ENCODE measurements around the gene RXFP2. TPM values are rescaled to one million over a fixed set of nuclear protein-coding genes. Genes with fewer than 3 reads are reported as not detected.

Gene RXFP2
- total RNA-seq, 1 experiment from 2014 or later = not detected

DNA sequence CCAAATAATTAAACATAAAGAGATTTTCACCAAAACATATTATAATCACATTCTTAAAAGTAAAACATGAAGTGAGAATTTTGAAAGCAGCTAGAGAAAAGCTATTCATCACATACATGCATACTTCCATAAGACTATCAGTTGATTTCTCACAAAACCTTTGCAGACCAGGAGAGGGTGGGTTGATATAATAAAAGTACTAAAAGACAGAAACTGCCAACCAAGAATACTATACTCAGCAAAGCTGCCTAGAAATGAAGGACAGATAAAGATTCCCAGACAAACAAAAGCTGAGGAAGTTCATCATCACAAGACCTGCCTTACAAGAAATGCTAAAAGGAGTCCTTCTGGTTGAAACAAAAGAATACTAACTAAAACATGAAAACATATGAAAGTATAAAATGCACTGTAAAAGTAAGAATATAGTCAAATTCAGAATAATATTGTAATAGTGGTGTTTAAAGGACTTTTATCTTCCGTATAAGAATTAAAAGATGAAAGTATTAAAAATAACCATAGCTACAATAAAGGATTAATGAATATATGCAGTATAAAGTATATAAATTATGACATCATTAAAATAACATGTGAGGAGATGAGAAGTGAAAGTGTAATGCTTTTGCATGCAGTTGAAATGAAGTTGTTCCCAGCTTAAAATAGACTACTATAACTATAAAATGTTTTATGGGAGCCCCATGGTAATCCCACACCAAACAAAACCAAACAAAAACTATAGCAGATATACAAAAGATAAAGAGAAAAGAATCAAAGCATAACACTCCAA lies 76.2 kb downstream of the RXFP2 start:
- Histone ChIP-seq H3K9me3 (no peaks in the 10 kb centered on the region; the same call in 1 of the 2 replicates), H3K4me1 (no peaks in the 10 kb centered on the region), H3K4me3 (ENCODE audit: low read depth, low read length) (no peak overlapping the region), H3K27me3 (replicated peaks; ENCODE audit: control insufficient read depth, insufficient read depth, low read length) (no peaks in the 10 kb centered on the region; the same call in 1 of the 2 replicates), H3K36me3 (ENCODE audit: control insufficient read depth, insufficient read depth, low read length) (no peaks in the 10 kb centered on the region)
- H3K27ac Mint-ChIP-seq (ENCODE audit: unreplicated experiment) = no peak overlapping the region
- no TSS peak for BruUV-seq (replicated peaks)
- H3K27me3 Mint-ChIP-seq (ENCODE audit: insufficient read depth, unreplicated experiment) = peaks cover 12% of the 10 kb centered on the region
- no peak overlapping the region for H3K4me3 Mint-ChIP-seq (ENCODE audit: unreplicated experiment)
- peaks cover 37% of the 10 kb centered on the region for H3K9me3 Mint-ChIP-seq (ENCODE audit: unreplicated experiment)
- TF ChIP-seq, protein P1, sequence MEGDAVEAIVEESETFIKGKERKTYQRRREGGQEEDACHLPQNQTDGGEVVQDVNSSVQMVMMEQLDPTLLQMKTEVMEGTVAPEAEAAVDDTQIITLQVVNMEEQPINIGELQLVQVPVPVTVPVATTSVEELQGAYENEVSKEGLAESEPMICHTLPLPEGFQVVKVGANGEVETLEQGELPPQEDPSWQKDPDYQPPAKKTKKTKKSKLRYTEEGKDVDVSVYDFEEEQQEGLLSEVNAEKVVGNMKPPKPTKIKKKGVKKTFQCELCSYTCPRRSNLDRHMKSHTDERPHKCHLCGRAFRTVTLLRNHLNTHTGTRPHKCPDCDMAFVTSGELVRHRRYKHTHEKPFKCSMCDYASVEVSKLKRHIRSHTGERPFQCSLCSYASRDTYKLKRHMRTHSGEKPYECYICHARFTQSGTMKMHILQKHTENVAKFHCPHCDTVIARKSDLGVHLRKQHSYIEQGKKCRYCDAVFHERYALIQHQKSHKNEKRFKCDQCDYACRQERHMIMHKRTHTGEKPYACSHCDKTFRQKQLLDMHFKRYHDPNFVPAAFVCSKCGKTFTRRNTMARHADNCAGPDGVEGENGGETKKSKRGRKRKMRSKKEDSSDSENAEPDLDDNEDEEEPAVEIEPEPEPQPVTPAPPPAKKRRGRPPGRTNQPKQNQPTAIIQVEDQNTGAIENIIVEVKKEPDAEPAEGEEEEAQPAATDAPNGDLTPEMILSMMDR (IDR thresholded peaks at IDR 0.05; ENCODE audit: insufficient read depth in 1 of 2, low read depth in 1 of 2, low read length in 1 of 2, severe bottlenecking in 1 of 2, unreplicated experiment in 1 of 2) = no peak
- POLR2A ChIA-PET = no interaction called here
- no peak for DNase-seq
- CTCF ChIA-PET = no interaction called here
- no peaks in the 10 kb centered on the region for H3K36me3 Mint-ChIP-seq (ENCODE audit: insufficient read depth, unreplicated experiment)
- no peaks in the 10 kb centered on the region for H3K4me1 Mint-ChIP-seq (ENCODE audit: low read depth, unreplicated experiment)
- intact Hi-C loops (cut with micrococcal nuclease; ENCODE audit: unreplicated experiment) = no loop called here

DNA sequence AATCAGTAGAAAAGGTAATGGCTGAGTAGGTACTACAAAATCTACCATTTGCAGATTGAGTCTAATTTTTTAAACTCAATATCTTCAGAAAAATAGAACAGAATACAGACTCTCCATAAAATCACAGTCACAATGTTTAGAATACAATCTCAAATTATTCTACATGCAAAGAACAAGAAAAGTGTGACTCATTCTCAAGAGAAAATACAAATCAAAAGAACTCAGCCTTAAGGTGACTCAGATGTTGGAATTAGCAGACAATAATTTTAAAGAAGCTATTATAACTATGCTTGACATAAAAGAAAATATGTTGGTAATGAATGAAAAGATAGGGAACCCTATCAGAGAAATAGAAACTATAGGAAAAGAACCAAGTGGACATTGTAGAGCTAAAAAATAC lies 78.9 kb downstream of the RXFP2 start:
- Mint-ChIP-seq H3K9me3 (ENCODE audit: unreplicated experiment) (peaks cover 23% of the 10 kb centered on the region), H3K27me3 (ENCODE audit: insufficient read depth, unreplicated experiment) (peaks cover 12% of the 10 kb centered on the region), H3K27ac (ENCODE audit: unreplicated experiment) (no peak overlapping the region), H3K36me3 (ENCODE audit: insufficient read depth, unreplicated experiment) (no peaks in the 10 kb centered on the region), H3K4me1 (ENCODE audit: low read depth, unreplicated experiment) (no peaks in the 10 kb centered on the region), H3K4me3 (ENCODE audit: unreplicated experiment) (no peak overlapping the region)
- ChIA-PET POLR2A (no interaction called here), CTCF (no interaction called here)
- TF ChIP-seq, protein P1 (IDR thresholded peaks at IDR 0.05; ENCODE audit: insufficient read depth in 1 of 2, low read depth in 1 of 2, low read length in 1 of 2, severe bottlenecking in 1 of 2, unreplicated experiment in 1 of 2) = no peak
- Histone ChIP-seq H3K36me3 (ENCODE audit: control insufficient read depth, insufficient read depth, low read length) (no peaks in the 10 kb centered on the region), H3K4me1 (0 out of 2 replicates have a peak, but pooled peaks cover 6% of the 10 kb centered on the region), H3K27me3 (replicated peaks; ENCODE audit: control insufficient read depth, insufficient read depth, low read length) (no peaks in the 10 kb centered on the region; the same call in 1 of the 2 replicates), H3K9me3 (no peaks in the 10 kb centered on the region; the same call in 1 of the 2 replicates), H3K4me3 (ENCODE audit: low read depth, low read length) (no peak overlapping the region)
- BruUV-seq (replicated peaks) = no TSS peak
- intact Hi-C loops (cut with micrococcal nuclease; ENCODE audit: unreplicated experiment) = no loop called here
- no peak for DNase-seq

DNA sequence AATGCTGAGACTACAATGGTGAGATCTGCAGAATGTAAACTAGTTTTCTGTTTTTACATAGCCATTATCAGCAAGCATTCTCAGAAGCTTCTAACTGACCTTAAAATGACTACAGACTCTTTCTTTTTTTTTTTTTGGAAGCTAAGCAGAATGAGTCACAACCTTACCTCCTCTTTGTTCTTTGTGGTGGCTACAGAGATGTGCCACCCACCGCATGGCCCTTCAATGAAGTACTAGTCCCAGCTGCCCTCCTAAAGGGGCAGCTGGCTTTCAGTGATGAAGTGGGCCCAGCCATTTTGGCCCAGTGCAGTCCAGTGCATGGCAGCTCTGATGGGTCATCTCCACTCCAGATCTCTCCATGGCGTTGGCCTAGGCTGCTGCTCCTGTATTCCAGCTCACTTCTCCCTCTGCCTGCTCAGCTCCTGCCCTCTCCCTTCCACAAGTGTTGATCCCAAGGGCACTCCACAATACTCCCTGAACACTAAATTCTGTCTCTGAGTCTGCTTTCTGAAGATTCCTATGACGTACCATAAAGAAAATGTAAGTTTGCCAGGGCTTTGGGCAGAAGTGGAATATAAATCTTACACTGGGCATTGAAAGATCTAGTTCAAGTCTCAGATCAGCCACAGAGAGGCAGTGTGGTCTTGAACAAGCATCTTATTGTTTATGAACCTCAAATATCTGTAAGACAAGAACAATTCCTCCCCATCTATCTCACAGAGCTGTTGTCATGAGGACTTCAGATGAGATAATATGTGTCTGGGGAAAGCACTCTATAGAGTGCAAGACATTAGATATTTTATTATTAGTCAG lies 85.6 kb downstream of the RXFP2 start:
- Mint-ChIP-seq H3K4me3 (ENCODE audit: unreplicated experiment) (no peak overlapping the region), H3K9me3 (ENCODE audit: unreplicated experiment) (no peaks in the 10 kb centered on the region), H3K27ac (ENCODE audit: unreplicated experiment) (no peak overlapping the region), H3K4me1 (ENCODE audit: low read depth, unreplicated experiment) (no peaks in the 10 kb centered on the region), H3K27me3 (ENCODE audit: insufficient read depth, unreplicated experiment) (peaks cover 11% of the 10 kb centered on the region), H3K36me3 (ENCODE audit: insufficient read depth, unreplicated experiment) (no peaks in the 10 kb centered on the region)
- TF ChIP-seq, protein P1 (IDR thresholded peaks at IDR 0.05; ENCODE audit: insufficient read depth in 1 of 2, low read depth in 1 of 2, low read length in 1 of 2, severe bottlenecking in 1 of 2, unreplicated experiment in 1 of 2) = no peak
- no peak for DNase-seq
- Histone ChIP-seq H3K4me1 (0 out of 2 replicates have a peak, but pooled peaks cover 6% of the 10 kb centered on the region), H3K4me3 (ENCODE audit: low read depth, low read length) (no peak overlapping the region), H3K9me3 (no peaks in the 10 kb centered on the region), H3K27me3 (replicated peaks; ENCODE audit: control insufficient read depth, insufficient read depth, low read length) (no peaks in the 10 kb centered on the region), H3K36me3 (ENCODE audit: control insufficient read depth, insufficient read depth, low read length) (no peaks in the 10 kb centered on the region)
- POLR2A ChIA-PET = no interaction called here
- no TSS peak for BruUV-seq (replicated peaks)
- intact Hi-C loops (cut with micrococcal nuclease; ENCODE audit: unreplicated experiment) = no loop called here
- CTCF ChIA-PET = no interaction called here

Measured in Caco-2 (cell line).